ENCODE measurements around the gene DNM3. TPM values are rescaled to one million over a fixed set of nuclear protein-coding genes. Genes with fewer than 3 reads are reported as not detected.

DNM3 gene
- total RNA-seq, 1 donor = 0.72 TPM

- Histone ChIP-seq H3K27me3 (ENCODE audit: insufficient read depth, low read length) (no peaks in the 10 kb centered on the region), H3K4me3 (ENCODE audit: insufficient read depth, low read length) (no peak overlapping the region), H3K4me2 (ENCODE audit: insufficient read depth, low read length) (no peak overlapping the region), H3K9me3 (ENCODE audit: low read depth, low read length) (no peaks in the 10 kb centered on the region), H4K20me1 (ENCODE audit: insufficient read depth, low read length) (no peaks in the 10 kb centered on the region), H3K4me1 (ENCODE audit: insufficient read depth, low read length) (peaks cover 19% of the 10 kb centered on the region), H2AFZ (ENCODE audit: low read length) (no peak overlapping the region), H3K36me3 (ENCODE audit: insufficient read depth, low read length) (no peaks in the 10 kb centered on the region), H3K79me2 (ENCODE audit: insufficient read depth, low read length) (no peaks in the 10 kb centered on the region), H3K27ac (ENCODE audit: low read depth, low read length) (no peak overlapping the region)
- TF ChIP-seq, protein P1, sequence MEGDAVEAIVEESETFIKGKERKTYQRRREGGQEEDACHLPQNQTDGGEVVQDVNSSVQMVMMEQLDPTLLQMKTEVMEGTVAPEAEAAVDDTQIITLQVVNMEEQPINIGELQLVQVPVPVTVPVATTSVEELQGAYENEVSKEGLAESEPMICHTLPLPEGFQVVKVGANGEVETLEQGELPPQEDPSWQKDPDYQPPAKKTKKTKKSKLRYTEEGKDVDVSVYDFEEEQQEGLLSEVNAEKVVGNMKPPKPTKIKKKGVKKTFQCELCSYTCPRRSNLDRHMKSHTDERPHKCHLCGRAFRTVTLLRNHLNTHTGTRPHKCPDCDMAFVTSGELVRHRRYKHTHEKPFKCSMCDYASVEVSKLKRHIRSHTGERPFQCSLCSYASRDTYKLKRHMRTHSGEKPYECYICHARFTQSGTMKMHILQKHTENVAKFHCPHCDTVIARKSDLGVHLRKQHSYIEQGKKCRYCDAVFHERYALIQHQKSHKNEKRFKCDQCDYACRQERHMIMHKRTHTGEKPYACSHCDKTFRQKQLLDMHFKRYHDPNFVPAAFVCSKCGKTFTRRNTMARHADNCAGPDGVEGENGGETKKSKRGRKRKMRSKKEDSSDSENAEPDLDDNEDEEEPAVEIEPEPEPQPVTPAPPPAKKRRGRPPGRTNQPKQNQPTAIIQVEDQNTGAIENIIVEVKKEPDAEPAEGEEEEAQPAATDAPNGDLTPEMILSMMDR (IDR thresholded peaks at IDR 0.05; ENCODE audit: extremely low read depth, low read depth, low read length) = no peak
- no peak for DNase-seq (ENCODE audit: insufficient read length, low spot score, missing footprints)
Measured at GRCh38 chr1:172272087-172272486, 430.8 kb downstream of the DNM3 start.

DNA sequence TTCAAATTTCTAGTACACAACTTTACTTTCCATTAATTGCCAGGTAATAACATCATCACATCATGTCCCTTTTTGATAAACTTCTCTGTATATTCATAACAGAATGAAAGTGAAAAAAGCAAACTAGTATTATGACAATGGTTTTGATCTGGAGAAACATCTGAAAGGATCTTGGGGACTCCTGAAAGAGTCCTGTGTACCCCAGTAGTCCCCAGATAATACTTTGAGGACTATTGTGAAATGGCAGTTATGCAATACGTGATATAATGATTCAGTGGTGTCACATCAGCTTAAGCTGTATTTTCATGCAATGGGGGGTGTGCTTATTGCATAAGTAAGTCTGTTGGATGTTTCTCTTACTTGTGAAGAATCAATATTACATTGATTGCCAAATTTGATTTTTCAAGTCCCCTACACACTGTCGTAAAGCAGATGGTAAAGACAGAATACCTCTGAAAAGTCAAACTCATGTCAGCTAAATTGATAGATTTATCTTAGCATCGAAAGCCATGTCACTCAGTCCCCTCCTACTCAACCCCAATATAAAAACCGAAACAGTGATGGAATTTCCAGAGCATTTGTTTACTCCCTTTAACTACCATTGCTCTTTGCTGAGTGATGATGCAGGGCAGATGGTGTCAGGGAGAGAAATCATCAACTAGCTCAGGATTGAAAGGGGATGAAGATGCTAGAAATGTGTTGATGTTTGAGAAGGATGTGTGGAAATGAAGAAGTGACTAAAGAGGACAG is 432.5 kb downstream of the DNM3 start:
- Histone ChIP-seq H3K27ac (ENCODE audit: low read depth, low read length) (no peak overlapping the region), H3K4me2 (ENCODE audit: insufficient read depth, low read length) (no peak overlapping the region), H3K4me1 (ENCODE audit: insufficient read depth, low read length) (peaks cover 35% of the 10 kb centered on the region), H3K27me3 (ENCODE audit: insufficient read depth, low read length) (no peaks in the 10 kb centered on the region), H4K20me1 (ENCODE audit: insufficient read depth, low read length) (no peaks in the 10 kb centered on the region), H3K79me2 (ENCODE audit: insufficient read depth, low read length) (no peaks in the 10 kb centered on the region), H3K36me3 (ENCODE audit: insufficient read depth, low read length) (no peaks in the 10 kb centered on the region), H3K9me3 (ENCODE audit: low read depth, low read length) (no peaks in the 10 kb centered on the region), H2AFZ (ENCODE audit: low read length) (no peak overlapping the region), H3K4me3 (ENCODE audit: insufficient read depth, low read length) (no peak overlapping the region)
- TF ChIP-seq, protein P1 (IDR thresholded peaks at IDR 0.05; ENCODE audit: extremely low read depth, low read depth, low read length) = no peak
- DNase-seq (ENCODE audit: insufficient read length, low spot score, missing footprints) = no peak

DNA sequence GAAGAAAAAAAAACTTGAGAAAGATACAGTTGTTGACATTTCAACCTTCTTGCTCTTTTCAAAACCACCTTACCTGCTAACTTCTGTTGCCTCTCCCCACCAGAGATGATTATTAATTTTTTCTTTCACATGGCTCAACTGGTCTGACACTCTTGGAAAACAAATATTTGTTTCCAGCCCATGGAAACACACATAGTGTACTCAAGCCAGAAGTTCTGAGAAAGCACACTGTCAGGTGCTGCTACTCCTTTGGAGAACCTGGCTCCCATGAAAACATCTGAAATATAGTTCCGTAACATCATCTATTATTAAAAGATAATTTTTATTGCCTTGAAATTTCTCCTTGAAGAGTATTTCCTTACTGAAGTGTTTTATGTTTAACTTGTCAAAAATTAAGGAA is 434.2 kb downstream of the DNM3 start:
- DNase-seq (ENCODE audit: insufficient read length, low spot score, missing footprints) = no peak
- Histone ChIP-seq H3K4me1 (ENCODE audit: insufficient read depth, low read length) (peaks cover 30% of the 10 kb centered on the region), H3K4me3 (ENCODE audit: insufficient read depth, low read length) (no peak overlapping the region), H3K4me2 (ENCODE audit: insufficient read depth, low read length) (no peak overlapping the region), H3K9me3 (ENCODE audit: low read depth, low read length) (no peaks in the 10 kb centered on the region), H3K36me3 (ENCODE audit: insufficient read depth, low read length) (no peaks in the 10 kb centered on the region), H2AFZ (ENCODE audit: low read length) (no peak overlapping the region), H3K27me3 (ENCODE audit: insufficient read depth, low read length) (no peaks in the 10 kb centered on the region), H4K20me1 (ENCODE audit: insufficient read depth, low read length) (no peaks in the 10 kb centered on the region), H3K79me2 (ENCODE audit: insufficient read depth, low read length) (no peaks in the 10 kb centered on the region), H3K27ac (ENCODE audit: low read depth, low read length) (no peak overlapping the region)
- TF ChIP-seq, protein P1 (IDR thresholded peaks at IDR 0.05; ENCODE audit: extremely low read depth, low read depth, low read length) = no peak

- TF ChIP-seq, protein P1 (IDR thresholded peaks at IDR 0.05; ENCODE audit: extremely low read depth, low read depth, low read length) = no peak
- no peak overlapping the region for H3K4me2 ChIP-seq (ENCODE audit: insufficient read depth, low read length)
- H3K27me3 ChIP-seq (ENCODE audit: insufficient read depth, low read length) = no peaks in the 10 kb centered on the region
- H3K9me3 ChIP-seq (ENCODE audit: low read depth, low read length) = no peaks in the 10 kb centered on the region
- H3K27ac ChIP-seq (ENCODE audit: low read depth, low read length) = no peak overlapping the region
- no peaks in the 10 kb centered on the region for H3K79me2 ChIP-seq (ENCODE audit: insufficient read depth, low read length)
- no peak overlapping the region for H3K4me3 ChIP-seq (ENCODE audit: insufficient read depth, low read length)
- no peaks in the 10 kb centered on the region for H4K20me1 ChIP-seq (ENCODE audit: insufficient read depth, low read length)
- no peaks in the 10 kb centered on the region for H3K36me3 ChIP-seq (ENCODE audit: insufficient read depth, low read length)
- DNase-seq (ENCODE audit: insufficient read length, low spot score, missing footprints) = no peak
- no peak overlapping the region for H2AFZ ChIP-seq (ENCODE audit: low read length)
- peaks cover 29% of the 10 kb centered on the region for H3K4me1 ChIP-seq (ENCODE audit: insufficient read depth, low read length)
Measured at GRCh38 chr1:172276120-172276818, 435.0 kb downstream of the DNM3 start.

Data from osteoblast (primary cell).